Skin of body (tissue), 2 donors: Measurements from ENCODE around the gene IL2RA. TPM values are rescaled to one million over a fixed set of nuclear protein-coding genes. Genes with fewer than 3 reads are reported as not detected.
"Not testable (repeated sequence)": the region's sequence is repeated elsewhere in the genome, so short reads cannot be mapped to it uniquely, and the experiment has no call there.

Source experiments
- DNase-seq: peaks from one replicate; lab custom pipeline; 2025; lab: John Stamatoyannopoulos, UW
- total RNA-seq: library from RNA; depleted of rRNA; stranded (reverse); fragments of >200 nt; gene quantifications from one replicate; pipeline ENCODE4 v1.2.3, GENCODE V29; 2014

The IL2RA gene
- total RNA-seq, 1 donor from 2014 or later, result 0.30 TPM

GRCh38 chr10:5985029-5985428, 77.1 kb downstream of the IL2RA start:
- DNase-seq, result no peak

GRCh38 chr10:5983774-5984173, 78.4 kb downstream of the IL2RA start:
- DNase-seq, result no peak

GRCh38 chr10:5981529-5981928, 80.6 kb downstream of the IL2RA start:
- no peak for DNase-seq

GRCh38 chr10:5978230-5978489, 84.0 kb downstream of the IL2RA start:
- DNase-seq, result no peak

GRCh38 chr10:5977471-5978229, 84.5 kb downstream of the IL2RA start, which contains the start of gene IL15RA:
TSS of gene IL15RA (minus strand) at chr10:5977543. CDS start at chr10:5977492, 51 bp downstream.
- peak; percentile 17 for DNase-seq

- DNase-seq, result no peak
Measured at GRCh38 chr10:5976512-5977470, 85.4 kb downstream of the IL2RA start.

- no peak for DNase-seq
Measured at GRCh38 chr10:5975641-5976473, 86.3 kb downstream of the IL2RA start.

- no peak for DNase-seq
Measured at GRCh38 chr10:5973069-5973468, 89.1 kb downstream of the IL2RA start.

GRCh38 chr10:5971886-5972285, 90.3 kb downstream of the IL2RA start:
- no peak for DNase-seq

- no peak for DNase-seq
Measured at GRCh38 chr10:5971315-5971832, 90.8 kb downstream of the IL2RA start.

- no peak for DNase-seq
Measured at GRCh38 chr10:5970527-5970926, 91.6 kb downstream of the IL2RA start.

GRCh38 chr10:5970066-5970465, 92.1 kb downstream of the IL2RA start:
- DNase-seq, result no peak

- no peak for DNase-seq
Measured at GRCh38 chr10:5968681-5969453, 93.3 kb downstream of the IL2RA start.

- no peak for DNase-seq
Measured at GRCh38 chr10:5968037-5968680, 94.0 kb downstream of the IL2RA start.

GRCh38 chr10:5965266-5965665, 96.9 kb downstream of the IL2RA start:
- no peak for DNase-seq

GRCh38 chr10:5964736-5965135, 97.4 kb downstream of the IL2RA start:
- DNase-seq, result no peak

GRCh38 chr10:5963591-5963990, 98.6 kb downstream of the IL2RA start:
- DNase-seq, result no peak

GRCh38 chr10:5963071-5963470, 99.1 kb downstream of the IL2RA start:
- DNase-seq, result no peak

GRCh38 chr10:5962358-5962940, 99.7 kb downstream of the IL2RA start:
- DNase-seq, result not testable (repeated sequence)
